DLD1 (cell line): ENCODE results near the gene GRID1.
"Not testable (repeated sequence)": the region's sequence is repeated elsewhere in the genome, so short reads cannot be mapped to it uniquely, and the experiment has no call there.

Experiments
- in situ Hi-C: cut with HindIII; loops from 2 replicates; pipeline ENCODE4 v1.10.0; 2017; ENCODE audit warnings: low sequenced_read_pairs

GRID1 gene

GRCh38 chr10:85699066-85699465, 667.5 kb downstream of the GRID1 start:
- in situ Hi-C loops = not testable (repeated sequence)

GRCh38 chr10:85696893-85697292, 669.7 kb downstream of the GRID1 start:
- in situ Hi-C loops = no loop called here

- in situ Hi-C loops = no loop called here
Measured at GRCh38 chr10:85682621-85683020, 684.0 kb downstream of the GRID1 start.

GRCh38 chr10:85679710-85680109, 686.9 kb downstream of the GRID1 start:
- in situ Hi-C loops = no loop called here

- in situ Hi-C loops = no loop called here
Measured at GRCh38 chr10:85679061-85679460, 687.5 kb downstream of the GRID1 start.

GRCh38 chr10:85674851-85675250, 691.7 kb downstream of the GRID1 start:
- in situ Hi-C loops = no loop called here

- in situ Hi-C loops = no loop called here
Measured at GRCh38 chr10:85673270-85673669, 693.3 kb downstream of the GRID1 start.

GRCh38 chr10:85671530-85671929, 695.1 kb downstream of the GRID1 start:
- in situ Hi-C loops = no loop called here

- in situ Hi-C loops = no loop called here
Measured at GRCh38 chr10:85668522-85668921, 698.1 kb downstream of the GRID1 start.

GRCh38 chr10:85667638-85668233, 698.9 kb downstream of the GRID1 start:
- in situ Hi-C loops = no loop called here

GRCh38 chr10:85666987-85667386, 699.6 kb downstream of the GRID1 start:
- in situ Hi-C loops = no loop called here

GRCh38 chr10:85666102-85666501, 700.5 kb downstream of the GRID1 start:
- in situ Hi-C loops = no loop called here

- in situ Hi-C loops = no loop called here
Measured at GRCh38 chr10:85665681-85666080, 700.9 kb downstream of the GRID1 start.

GRCh38 chr10:85665078-85665477, 701.5 kb downstream of the GRID1 start:
- in situ Hi-C loops = no loop called here

GRCh38 chr10:85661123-85661522, 705.5 kb downstream of the GRID1 start:
- in situ Hi-C loops = no loop called here

- in situ Hi-C loops = no loop called here
Measured at GRCh38 chr10:85659331-85659730, 707.3 kb downstream of the GRID1 start.

GRCh38 chr10:85658518-85658917, 708.1 kb downstream of the GRID1 start:
- in situ Hi-C loops = no loop called here

- in situ Hi-C loops = no loop called here
Measured at GRCh38 chr10:85657476-85658113, 709.0 kb downstream of the GRID1 start.

- in situ Hi-C loops = no loop called here
Measured at GRCh38 chr10:85655411-85655810, 711.2 kb downstream of the GRID1 start.

GRCh38 chr10:85651497-85651882, 715.1 kb downstream of the GRID1 start:
- in situ Hi-C loops = no loop called here

- in situ Hi-C loops = no loop called here
Measured at GRCh38 chr10:85650791-85651496, 715.7 kb downstream of the GRID1 start.

GRCh38 chr10:85649461-85649860, 717.1 kb downstream of the GRID1 start:
- in situ Hi-C loops = no loop called here
